ENCODE data around the gene PLCXD1.

PLCXD1 gene

DNA sequence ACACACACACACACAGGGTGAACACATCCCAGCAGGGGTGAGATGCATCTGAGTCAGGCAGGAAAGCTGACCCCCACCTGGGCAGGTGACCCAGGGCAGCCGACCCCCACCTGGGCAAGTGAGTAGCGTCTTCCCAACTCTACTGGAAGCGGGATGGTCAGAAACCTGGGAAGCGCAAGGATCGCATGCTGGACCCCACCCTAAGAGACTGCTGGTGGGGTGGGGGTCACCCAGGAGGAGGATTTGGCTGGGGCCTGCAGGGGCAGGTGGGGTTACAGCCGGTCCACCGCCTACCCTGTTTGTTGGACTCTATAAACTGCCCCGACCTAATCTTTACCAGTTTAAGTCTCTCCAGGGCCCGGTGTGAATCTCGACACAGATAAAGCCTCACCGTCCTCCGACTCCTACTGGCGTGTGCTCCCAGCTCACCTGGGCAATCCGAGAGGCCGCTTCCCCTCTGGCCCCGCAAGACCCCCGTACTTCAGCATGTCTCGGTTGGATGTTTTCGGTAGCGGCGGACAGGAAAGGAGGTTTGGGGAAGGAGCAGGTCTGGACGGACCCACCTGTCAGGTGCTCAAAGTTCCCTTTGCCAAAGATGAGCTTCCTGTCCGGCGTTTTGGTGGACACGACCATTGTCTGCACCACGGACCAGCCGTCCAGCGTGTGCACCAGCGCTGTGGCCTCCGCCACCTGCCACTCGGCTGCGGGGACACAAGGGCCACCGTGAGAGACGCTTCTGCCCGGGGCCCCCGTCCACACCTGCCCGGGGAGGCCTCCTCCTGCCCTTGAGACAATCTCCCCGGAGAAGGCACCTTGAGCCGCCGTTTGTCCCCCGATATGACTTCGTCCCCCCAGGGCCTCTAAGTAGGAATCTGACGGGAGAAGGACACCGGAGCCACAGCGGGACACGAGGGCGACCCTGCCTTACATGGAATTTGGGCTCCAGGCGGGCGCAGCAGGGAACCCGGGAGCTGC, 35.5 kb downstream of the PLCXD1 start:
- TF ChIP-seq, protein P1, sequence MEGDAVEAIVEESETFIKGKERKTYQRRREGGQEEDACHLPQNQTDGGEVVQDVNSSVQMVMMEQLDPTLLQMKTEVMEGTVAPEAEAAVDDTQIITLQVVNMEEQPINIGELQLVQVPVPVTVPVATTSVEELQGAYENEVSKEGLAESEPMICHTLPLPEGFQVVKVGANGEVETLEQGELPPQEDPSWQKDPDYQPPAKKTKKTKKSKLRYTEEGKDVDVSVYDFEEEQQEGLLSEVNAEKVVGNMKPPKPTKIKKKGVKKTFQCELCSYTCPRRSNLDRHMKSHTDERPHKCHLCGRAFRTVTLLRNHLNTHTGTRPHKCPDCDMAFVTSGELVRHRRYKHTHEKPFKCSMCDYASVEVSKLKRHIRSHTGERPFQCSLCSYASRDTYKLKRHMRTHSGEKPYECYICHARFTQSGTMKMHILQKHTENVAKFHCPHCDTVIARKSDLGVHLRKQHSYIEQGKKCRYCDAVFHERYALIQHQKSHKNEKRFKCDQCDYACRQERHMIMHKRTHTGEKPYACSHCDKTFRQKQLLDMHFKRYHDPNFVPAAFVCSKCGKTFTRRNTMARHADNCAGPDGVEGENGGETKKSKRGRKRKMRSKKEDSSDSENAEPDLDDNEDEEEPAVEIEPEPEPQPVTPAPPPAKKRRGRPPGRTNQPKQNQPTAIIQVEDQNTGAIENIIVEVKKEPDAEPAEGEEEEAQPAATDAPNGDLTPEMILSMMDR (IDR thresholded peaks at IDR 0.05; ENCODE audit: low read depth, low read length) = no peak
- in situ Hi-C loops (cut with HindIII; ENCODE audit: low sequenced_read_pairs) = no loop called here
- DNase-seq (ENCODE audit: low read depth, low spot score) = no peak
- no peak overlapping the region for H3K4me3 ChIP-seq (ENCODE audit: low read depth, low read length)

DNA sequence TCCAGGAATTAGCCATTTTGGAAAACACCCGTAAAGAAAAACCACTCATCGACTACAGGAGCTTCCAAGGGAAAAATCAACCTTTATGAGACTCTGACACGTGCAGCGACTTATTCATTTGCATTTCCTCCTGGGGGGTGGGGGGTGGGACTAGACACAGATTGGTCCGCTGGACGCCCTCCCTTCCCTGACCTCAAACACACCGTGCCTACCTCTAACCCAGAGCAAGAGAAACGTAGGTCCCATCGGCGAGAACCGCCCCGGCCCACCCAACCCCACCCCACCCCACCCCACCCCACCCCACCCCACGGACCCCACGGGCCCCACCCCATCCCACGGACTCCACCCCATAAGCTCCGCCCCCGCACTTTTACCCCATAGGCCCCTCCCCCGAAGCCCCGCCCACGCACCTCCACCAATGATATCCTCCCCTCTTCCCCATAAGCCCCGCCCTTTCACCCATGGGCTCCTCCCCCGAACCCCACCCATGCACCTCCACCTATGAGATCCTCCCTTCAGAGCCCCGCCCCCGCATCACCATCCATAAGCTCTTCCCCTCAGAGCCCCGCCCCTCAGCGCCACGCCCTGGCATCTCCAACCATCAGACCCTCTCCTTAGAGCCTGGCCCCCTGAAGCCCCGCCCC, 36.4 kb downstream of the PLCXD1 start:
- peak overlapping the region; percentile 67 for H3K4me3 ChIP-seq (ENCODE audit: low read depth, low read length)
- in situ Hi-C loops (cut with HindIII; ENCODE audit: low sequenced_read_pairs) = no loop called here
- TF ChIP-seq, protein P1 (IDR thresholded peaks at IDR 0.05; ENCODE audit: low read depth, low read length) = no peak
- DNase-seq (ENCODE audit: low read depth, low spot score) = no peak

DNA sequence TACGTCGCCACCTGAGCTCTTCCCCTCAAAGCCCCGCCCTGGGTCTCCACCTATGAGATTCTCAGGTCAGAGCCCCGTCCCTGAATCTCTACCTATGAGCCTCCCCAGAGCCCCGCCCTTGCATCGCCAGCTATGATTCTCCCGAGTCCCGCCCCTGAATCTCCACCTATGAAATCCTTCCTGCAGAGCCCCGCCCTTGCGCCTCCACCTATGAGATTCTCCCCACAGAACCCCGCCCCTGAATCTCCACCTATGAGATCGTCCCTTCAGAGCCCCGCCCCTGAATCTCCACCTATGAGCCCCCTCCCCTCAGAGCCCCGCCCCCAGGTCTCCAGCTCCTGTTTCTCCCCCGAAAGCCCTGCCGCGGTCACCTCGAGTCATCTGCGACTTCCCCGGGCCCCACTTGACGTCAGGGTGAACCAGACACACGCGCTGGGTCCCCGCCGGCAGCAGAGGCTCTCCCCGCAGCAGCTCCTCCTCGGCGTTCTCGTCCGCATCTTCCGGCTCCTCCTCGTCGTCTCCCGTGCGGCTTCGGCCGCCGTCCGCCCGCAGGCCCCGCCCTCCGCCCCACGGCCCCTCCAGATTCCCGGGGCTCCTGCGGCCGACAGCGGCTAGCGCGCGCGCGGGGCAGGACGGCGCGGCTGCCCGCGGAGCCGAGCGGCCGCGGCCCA, 37.0 kb downstream of the PLCXD1 start:
- H3K4me3 ChIP-seq (ENCODE audit: low read depth, low read length) = peak overlapping the region; percentile 67
- peak; percentile 99 for DNase-seq (ENCODE audit: low read depth, low spot score)
- in situ Hi-C loops (cut with HindIII; ENCODE audit: low sequenced_read_pairs) = no loop called here
- TF ChIP-seq, protein P1 (IDR thresholded peaks at IDR 0.05; ENCODE audit: low read depth, low read length) = no peak

DNA sequence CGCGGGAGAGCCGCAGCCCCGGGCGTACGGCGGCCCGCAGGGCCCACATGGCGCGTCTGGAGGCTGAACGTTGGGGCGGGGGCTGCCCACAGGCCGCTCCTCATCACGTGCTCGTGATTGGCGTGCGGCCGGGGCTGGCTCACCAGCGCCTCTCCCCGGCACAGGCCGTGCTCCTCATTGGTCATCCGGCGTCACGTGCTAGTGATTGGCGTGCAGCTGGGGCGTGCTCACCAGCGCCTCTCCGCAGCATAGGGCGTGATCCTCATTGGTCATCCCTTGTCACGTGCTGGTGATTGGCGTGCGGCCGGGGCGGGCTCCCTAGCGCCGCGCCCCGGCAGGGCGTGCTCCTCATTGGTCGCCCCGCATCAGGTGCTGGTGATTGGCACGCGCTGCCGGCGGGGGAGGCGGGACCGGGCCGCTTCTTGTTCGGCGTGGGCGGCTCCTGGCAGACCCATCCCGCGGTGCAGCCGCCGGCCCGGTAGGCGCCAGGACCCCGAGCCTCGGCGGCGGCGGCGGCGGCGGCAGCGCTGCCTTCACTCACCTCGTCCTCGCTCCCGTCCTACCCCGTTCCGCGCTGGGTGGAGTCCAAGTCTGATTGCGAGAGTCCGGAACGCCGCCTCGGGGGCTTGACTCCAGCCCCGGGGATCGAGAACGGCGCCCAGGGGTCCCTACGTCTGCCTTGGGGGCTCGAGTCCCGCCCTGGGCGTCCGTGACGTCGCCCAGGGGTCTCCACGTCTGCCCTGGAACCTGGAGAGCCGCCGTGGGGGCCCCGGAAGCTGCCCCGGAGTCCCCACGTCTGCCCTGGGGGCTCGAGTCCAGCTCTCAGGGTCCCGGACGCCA, 37.8 kb downstream of the PLCXD1 start, which contains the start of gene GTPBP6:
Gene GTPBP6 (minus strand): TSS at position 58 of the 840 bp plus-strand sequence. CDS start 9 bp downstream, at position 49.
- DNase-seq (ENCODE audit: low read depth, low spot score) = peak; percentile 100
- TF ChIP-seq, protein P1 (IDR thresholded peaks at IDR 0.05; ENCODE audit: low read depth, low read length) = peak; percentile 16
- H3K4me3 ChIP-seq (ENCODE audit: low read depth, low read length) = peak within 1 kb of the TSS; percentile 93
- in situ Hi-C loops (cut with HindIII; ENCODE audit: low sequenced_read_pairs) = no loop called here

DNA sequence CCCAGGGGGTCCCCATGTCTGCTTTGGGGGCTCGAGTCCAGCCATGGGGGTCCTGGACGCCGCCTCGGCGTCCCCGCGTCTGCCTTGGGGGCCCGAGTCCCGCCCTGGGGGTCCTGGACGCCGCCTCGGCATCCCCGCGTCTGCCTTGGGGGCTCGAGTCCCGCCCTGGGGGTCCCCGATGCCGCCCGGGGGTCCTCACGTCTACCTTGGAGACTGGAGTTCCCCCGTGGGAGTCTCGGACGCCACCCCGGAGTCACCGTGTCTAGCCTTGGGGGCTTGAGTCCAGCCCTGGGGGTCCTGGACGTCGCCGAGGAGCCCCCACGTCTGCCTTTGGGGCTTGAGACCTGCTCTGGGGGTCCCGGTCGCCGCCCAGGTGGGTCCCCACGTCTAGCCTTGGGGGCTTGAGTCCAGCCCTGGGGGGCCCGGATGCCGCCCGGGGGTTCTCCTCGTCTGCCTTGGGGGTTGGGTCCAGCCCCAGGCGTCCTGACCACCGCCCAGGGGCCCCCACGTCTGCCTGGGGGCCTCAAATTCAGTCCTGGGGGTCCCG, 38.5 kb downstream of the PLCXD1 start:
- H3K4me3 ChIP-seq (ENCODE audit: low read depth, low read length) = peak overlapping the region; percentile 93
- DNase-seq (ENCODE audit: low read depth, low spot score) = no peak
- in situ Hi-C loops (cut with HindIII; ENCODE audit: low sequenced_read_pairs) = no loop called here
- TF ChIP-seq, protein P1 (IDR thresholded peaks at IDR 0.05; ENCODE audit: low read depth, low read length) = no peak

All from astrocyte of the spinal cord (primary cell).